Measurements from ENCODE around the gene COX7A2L. TPM values are rescaled to one million over a fixed set of nuclear protein-coding genes. Genes with fewer than 3 reads are reported as not detected.

Gene COX7A2L, protein sequence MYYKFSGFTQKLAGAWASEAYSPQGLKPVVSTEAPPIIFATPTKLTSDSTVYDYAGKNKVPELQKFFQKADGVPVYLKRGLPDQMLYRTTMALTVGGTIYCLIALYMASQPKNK
- 100 to 1,000 TPM in 1 of 2 donors, 10 to 100 TPM in 1; 81.2 to 103 TPM for total RNA-seq

DNA sequence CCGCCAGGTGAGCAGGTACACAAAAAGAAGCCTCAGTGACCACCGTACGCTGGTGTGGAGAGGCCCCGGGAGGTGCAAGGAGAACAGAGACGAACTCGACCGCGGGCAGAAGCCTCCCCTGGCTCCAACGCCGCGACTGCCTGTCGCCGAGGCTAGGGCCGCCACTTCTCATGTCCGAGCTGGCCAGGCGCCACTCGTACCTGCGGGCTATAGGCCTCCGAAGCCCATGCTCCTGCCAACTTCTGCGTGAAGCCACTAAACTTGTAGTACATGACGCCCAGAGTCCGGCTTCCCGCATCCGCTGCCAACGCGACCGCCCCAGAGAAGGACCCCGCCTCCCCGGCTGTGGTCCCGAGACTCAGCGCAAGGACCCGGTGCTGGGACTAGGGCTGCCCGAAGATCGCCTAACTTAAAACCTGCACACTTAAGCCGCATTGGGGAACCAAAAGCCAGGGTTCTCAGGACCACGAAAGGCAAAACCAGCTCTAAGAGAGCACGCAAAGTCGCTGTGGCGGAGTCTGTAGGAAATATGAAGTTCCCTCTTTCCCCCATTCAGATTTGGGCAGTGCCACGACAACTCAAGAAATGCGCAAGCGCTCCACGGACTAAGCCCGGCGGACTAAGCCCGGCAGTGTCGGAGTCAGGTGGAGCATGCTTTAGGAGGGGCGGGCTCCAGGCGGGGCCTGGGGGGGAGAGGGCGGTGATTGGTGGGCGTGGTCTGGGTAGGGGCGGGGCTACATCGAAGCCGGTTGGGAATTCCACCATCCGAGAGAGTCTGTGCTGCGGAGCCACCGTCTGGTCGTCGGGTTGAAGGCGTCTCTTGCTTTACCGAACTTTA, at the start of gene COX7A2L:
Gene COX7A2L (minus strand): TSS at position 328 of the 838 bp plus-strand sequence. CDS start 56 bp downstream, at position 272.

Other genes starting within 250 kb of the COX7A2L start
- 10 to 100 TPM; 22.0 to 35.3 TPM for gene EML4, start 191.9 kb downstream of the COX7A2L start, total RNA-seq
- gene KCNG3, start 132.8 kb upstream of the COX7A2L start, total RNA-seq = under 1 TPM; 0.33 to 0.34 TPM
- 10 to 100 TPM; 24.0 to 25.8 TPM for gene MTA3, start 207.4 kb upstream of the COX7A2L start, total RNA-seq